Right lobe of liver (tissue), 6 donors: Measurements from ENCODE around the gene RORC. TPM values are rescaled to one million over a fixed set of nuclear protein-coding genes. Genes with fewer than 3 reads are reported as not detected.

ENCODE experiments used
- ATAC-seq, 4 donors: fragments of 200-7000 bp; cut with Tn5 transposase; one replicate each; pipeline ENCODE4 v1.9.1; 2020; ENCODE audit warnings: mild to moderate bottlenecking in 4 of 4, moderate library complexity in 4 of 4
- DNase-seq, 3 donors: peaks; one replicate each; pipeline ENCODE4 v3.0.0-alpha.2; 2020
- H3K27ac ChIP-seq, 3 donors: fragments of 200-600 bp; one replicate each; pipeline ENCODE4 v1.8.0; 2022
- H3K27me3 ChIP-seq, 2 donors: fragments of 200-600 bp; one replicate each; pipeline ENCODE4 v1.8.0; 2022
- H3K36me3 ChIP-seq, 4 donors: fragments of 200-600 bp; sonication (generic) in 1 of 4; one replicate each; pipeline versions ENCODE4 v1.5.1 to v1.8.0; 2017 to 2022; ENCODE audit warnings: control low read depth in 1 of 4
- H3K4me1 ChIP-seq, 4 donors: fragments of 200-600 bp; sonication (generic) in 1 of 4; one replicate each; pipeline versions ENCODE4 v1.5.1 to v1.8.0; 2017 to 2022; ENCODE audit warnings: control low read depth in 1 of 4
- H3K4me3 ChIP-seq, 3 donors: fragments of 200-600 bp; one replicate each; pipeline ENCODE4 v1.8.0; 2022
- H3K9me3 ChIP-seq, 4 donors: fragments of 200-600 bp; sonication (generic) in 1 of 4; one replicate each; pipeline versions ENCODE4 v1.5.1 to v1.8.0; 2017 to 2022; ENCODE audit warnings: control low read depth in 1 of 4
- POLR2A ChIP-seq: fragments of 450-650 bp; IDR thresholded peaks from one replicate; pipeline ENCODE4 v1.6.1; 2017; ENCODE audit warnings: antibody characterized with exemption, mild to moderate bottlenecking
- WGBS: methylation state at CpG from one replicate; pipeline ENCODE4 v1.1.6; 2018; ENCODE audit warnings: low coverage, low lambda C conversion rate; ENCODE audit not compliant: insufficient coverage; ENCODE audit errors: missing lambda C conversion rate; 5-methylcytosine and 5-hydroxymethylcytosine counted together
- intact Hi-C, 2 donors: fragments of 100-400 bp; cut with DNase I; formaldehyde crosslinking; loops; one replicate each; pipeline versions ENCODE4 v1.11.2 to v1.14.1; 2022
- total RNA-seq, 6 experiments: library from RNA; depleted of rRNA in 2 of 6; stranded (reverse); fragments of >200 nt in 2 of 6; fragmentation: NEBNext Ultra II Directional in 3 of 6; extraction: Animal tissue kit (Norgen Biotek cat#: 25700) in 3 of 6; gene quantifications; one replicate each; pipeline versions ENCODE4 v1.1.0 to v1.2.4, GENCODE V29; 2016 to 2023
- TF ChIP-seq, protein P1 (sequence below), 4 donors: fragments of 200-600 bp in 3 of 4; fragments of 450-650 bp in 1 of 4; IDR thresholded peaks; one replicate each; pipeline versions ENCODE4 v1.5.1 to v1.8.0; 2016 to 2022; ENCODE audit warnings: antibody characterized with exemption in 4 of 4, mild to moderate bottlenecking in 2 of 4
- donor health status: DM: no; HTN: yes; CAD: no.
- donor health status: DM: no; HTN: no; CAD: no.
- donor health status: DM: no; HTN: no; CAD: no.
- donor health status: DM: no; HTN: yes; CAD: no.
- donor health status: DM: no; HTN: yes; CAD: no.

Gene RORC
- total RNA-seq, 6 experiments from 2014 or later: 13.3 to 33.9 (median 21.5) TPM

DNA sequence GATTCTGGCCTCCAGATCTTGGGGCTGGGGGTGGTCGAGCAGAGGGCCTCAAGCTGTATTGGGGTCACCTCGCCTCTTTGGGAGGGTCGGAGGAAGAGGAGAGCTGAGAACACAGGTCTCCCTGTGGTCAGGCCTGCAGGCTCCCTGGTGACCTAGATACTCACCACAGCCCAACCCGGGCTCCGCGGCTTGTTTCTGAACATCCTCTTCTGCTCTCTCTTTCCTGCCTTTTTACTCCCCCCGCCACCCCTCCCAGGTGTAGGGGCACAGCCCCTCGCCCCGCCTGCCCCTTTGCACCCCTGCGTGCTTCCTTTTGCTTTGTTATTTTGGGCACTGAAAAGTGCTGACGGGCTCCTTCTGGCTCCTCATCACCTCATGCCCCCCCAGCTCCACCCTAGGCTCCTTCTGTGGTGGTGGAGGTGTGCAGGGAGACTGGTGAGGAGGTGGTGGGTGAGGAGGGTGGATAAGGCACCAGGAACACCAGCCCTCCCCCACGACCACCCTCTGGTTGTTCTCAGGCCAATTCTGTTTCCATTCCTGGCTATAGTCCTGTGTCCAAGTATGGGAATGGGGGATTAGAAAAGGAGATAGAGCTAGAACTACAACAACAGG, 15.8 kb downstream of the RORC start:
- DNase-seq: peak in 1 of 3 donors; percentile 46
- peaks cover 0 to 39% (median 19%) of the 10 kb centered on the region in 4 donors for H3K36me3 ChIP-seq
- H3K27me3 ChIP-seq: no peaks in the 10 kb centered on the region
- no peak for TF ChIP-seq POLR2A
- TF ChIP-seq, protein P1, sequence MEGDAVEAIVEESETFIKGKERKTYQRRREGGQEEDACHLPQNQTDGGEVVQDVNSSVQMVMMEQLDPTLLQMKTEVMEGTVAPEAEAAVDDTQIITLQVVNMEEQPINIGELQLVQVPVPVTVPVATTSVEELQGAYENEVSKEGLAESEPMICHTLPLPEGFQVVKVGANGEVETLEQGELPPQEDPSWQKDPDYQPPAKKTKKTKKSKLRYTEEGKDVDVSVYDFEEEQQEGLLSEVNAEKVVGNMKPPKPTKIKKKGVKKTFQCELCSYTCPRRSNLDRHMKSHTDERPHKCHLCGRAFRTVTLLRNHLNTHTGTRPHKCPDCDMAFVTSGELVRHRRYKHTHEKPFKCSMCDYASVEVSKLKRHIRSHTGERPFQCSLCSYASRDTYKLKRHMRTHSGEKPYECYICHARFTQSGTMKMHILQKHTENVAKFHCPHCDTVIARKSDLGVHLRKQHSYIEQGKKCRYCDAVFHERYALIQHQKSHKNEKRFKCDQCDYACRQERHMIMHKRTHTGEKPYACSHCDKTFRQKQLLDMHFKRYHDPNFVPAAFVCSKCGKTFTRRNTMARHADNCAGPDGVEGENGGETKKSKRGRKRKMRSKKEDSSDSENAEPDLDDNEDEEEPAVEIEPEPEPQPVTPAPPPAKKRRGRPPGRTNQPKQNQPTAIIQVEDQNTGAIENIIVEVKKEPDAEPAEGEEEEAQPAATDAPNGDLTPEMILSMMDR (IDR thresholded peaks at IDR 0.05): no peak
- no peak for ATAC-seq
- no peak overlapping the region for H3K27ac ChIP-seq
- H3K4me3 ChIP-seq: no peak overlapping the region
- 52% methylated on average over 6 of the region's 12 CpGs for WGBS
- H3K4me1 ChIP-seq: peaks cover 3 to 24% (median 14%) of the 10 kb centered on the region in 4 donors
- intact Hi-C loops: no loop called here
- no peaks in the 10 kb centered on the region for H3K9me3 ChIP-seq

DNA sequence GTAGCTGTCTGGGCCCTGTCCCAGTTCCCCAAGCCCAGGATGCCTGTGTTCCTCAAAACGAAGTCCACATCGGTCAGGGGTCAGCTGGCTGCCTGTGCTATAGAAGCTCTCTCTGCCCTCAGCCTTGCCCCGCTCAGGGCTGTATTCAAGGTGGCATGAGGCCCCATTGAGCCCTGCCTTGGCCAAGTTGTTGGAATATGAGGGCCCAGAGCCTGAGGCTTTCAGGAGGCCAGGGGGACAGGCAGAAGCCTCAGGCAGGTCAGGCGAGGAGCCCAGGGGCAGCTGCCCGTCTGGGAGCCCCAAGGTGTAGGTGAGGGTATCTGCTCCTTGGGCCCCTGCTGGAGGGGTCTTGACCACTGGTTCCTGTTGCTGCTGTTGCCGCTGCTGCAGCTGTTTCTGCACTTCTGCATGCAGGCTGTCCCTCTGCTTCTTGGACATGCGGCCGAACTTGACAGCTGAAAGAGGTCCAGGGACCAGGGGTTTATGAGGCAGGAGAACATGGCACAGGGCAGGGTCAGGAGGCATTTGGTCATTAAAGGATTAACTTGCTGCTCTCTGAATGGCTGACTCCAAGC, 16.5 kb downstream of the RORC start:
- 40% methylated on average over 1 of the region's 8 CpGs for WGBS
- ATAC-seq (no peak), DNase-seq (peak in 1 of 3 donors; percentile 39)

DNA sequence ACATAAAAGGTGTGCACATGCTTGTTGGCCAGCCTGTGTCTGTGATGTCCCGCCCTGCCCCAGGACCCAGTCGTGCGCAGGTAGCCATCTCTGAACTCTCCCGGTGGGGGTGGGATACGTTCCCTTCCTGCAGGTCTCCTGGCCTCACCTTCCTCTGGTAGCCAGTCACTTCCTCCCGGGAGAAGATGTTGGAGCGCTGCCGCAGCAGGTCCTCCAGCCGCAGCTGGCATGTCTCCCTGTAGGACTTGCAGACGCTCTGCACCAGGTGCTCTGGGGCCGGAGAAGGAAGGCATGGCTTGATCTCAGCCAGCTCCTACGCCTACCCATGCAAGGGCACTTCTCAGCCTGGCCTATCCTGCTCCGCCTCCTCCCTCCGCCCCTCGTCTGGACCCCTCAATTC, 17.2 kb downstream of the RORC start:
- Histone ChIP-seq H3K27ac (no peak overlapping the region), H3K4me3 (no peak overlapping the region), H3K4me1 (peaks cover 0 to 11% (median 7%) of the 10 kb centered on the region in 4 donors), H3K36me3 (peaks cover 0 to 44% (median 22%) of the 10 kb centered on the region in 4 donors), H3K27me3 (no peaks in the 10 kb centered on the region), H3K9me3 (no peaks in the 10 kb centered on the region)
- intact Hi-C loops: no loop called here
- DNase-seq: peak in 1 of 3 donors; percentile 32
- WGBS: 93% methylated on average over 5 of the region's 15 CpGs
- peak in 1 of 4 donors; percentile 8 for ATAC-seq
- no peak for TF ChIP-seq POLR2A
- TF ChIP-seq, protein P1 (IDR thresholded peaks at IDR 0.05): no peak

More for the DNA sequence above, 16.5 kb downstream of the RORC start:
- Histone ChIP-seq H3K4me1 (peaks cover 0 to 17% (median 10%) of the 10 kb centered on the region in 4 donors), H3K27ac (no peak overlapping the region), H3K27me3 (no peaks in the 10 kb centered on the region), H3K9me3 (no peaks in the 10 kb centered on the region), H3K36me3 (peaks cover 0 to 43% (median 19%) of the 10 kb centered on the region in 4 donors), H3K4me3 (no peak overlapping the region)
- TF ChIP-seq POLR2A: no peak
- TF ChIP-seq, protein P1 (IDR thresholded peaks at IDR 0.05): no peak
- intact Hi-C loops: no loop called here

DNA sequence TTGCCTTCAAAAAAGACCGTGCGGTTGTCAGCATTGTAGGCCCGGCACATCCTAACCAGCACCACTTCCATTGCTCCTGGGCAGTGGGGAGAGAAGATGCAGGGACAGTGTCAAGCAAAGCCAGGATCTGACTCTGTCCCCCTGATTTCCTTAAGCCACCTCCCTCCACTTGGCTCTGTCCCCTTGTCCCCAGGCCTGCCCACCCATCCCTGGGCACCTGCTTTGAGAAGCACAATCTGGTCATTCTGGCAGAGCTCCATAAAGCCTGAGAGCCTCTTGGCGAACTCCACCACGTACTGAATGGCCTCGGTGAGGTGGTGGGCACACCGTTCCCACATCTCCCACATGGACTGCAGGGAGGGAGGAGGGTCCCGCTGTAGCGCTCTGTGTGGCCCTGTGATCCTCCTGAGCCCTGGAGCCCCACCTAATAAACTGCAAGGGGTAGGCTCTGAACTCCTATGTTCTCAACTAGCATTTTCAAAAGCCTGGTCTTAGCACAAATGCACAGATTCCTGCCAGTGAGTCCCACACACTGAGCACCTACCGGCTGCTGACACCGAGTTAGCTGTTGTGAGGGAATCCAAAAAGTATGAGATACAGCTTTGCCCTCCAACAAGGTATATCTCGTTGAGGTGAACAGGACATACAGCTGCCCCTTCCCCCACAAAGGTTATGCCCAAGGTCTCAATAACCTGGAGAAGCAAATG, 18.2 kb downstream of the RORC start:
- Histone ChIP-seq H3K27me3 (no peaks in the 10 kb centered on the region), H3K9me3 (no peaks in the 10 kb centered on the region), H3K4me3 (no peak overlapping the region), H3K27ac (no peak overlapping the region), H3K4me1 (peaks cover 0 to under 1% (median under 1%) of the 10 kb centered on the region in 4 donors), H3K36me3 (peaks cover 0 to 50% (median 23%) of the 10 kb centered on the region in 4 donors)
- DNase-seq (peak in 1 of 3 donors; percentile 37), ATAC-seq (peak in 1 of 4 donors; percentile 1)
- intact Hi-C loops: no loop called here
- TF ChIP-seq POLR2A: no peak
- TF ChIP-seq, protein P1 (IDR thresholded peaks at IDR 0.05): no peak
- WGBS: 79% methylated on average over 5 of the region's 12 CpGs
